ENCODE data around the gene SYK. TPM values are rescaled to one million over a fixed set of nuclear protein-coding genes. Genes with fewer than 3 reads are reported as not detected.

The SYK gene
- total RNA-seq, 1 experiment from 2014 or later = 9.0 TPM

GRCh38 chr9:90795871-90796317 is 5.7 kb upstream of the SYK start (continued):
- no peak for TF ChIP-seq EZH2phosphoT487 (IDR thresholded peaks at IDR 0.05; ENCODE audit: borderline replicate concordance)

- RAD21 ChIA-PET (ENCODE audit: low non-redundant PET in 1 of 2, low total read pairs in 2 of 2, uncharacterized antibody in 2 of 2, unreplicated experiment in 2 of 2) = no interaction called here
These were observed 2.3 kb upstream of the SYK start for GRCh38 chr9:90799271-90799852.

More at GRCh38 chr9:90799271-90799852, 2.3 kb upstream of the SYK start:
- intact Hi-C loops (cut with micrococcal nuclease) = no loop called here
- no peak overlapping the region for H2AFZ ChIP-seq (ENCODE audit: low read depth, low read length, poor library complexity, severe bottlenecking)
- no peak for ATAC-seq
- TF ChIP-seq POLR2AphosphoS5 (IDR thresholded peaks at IDR 0.05; ENCODE audit: low read depth, low read length) = no peak
- no peak for TF ChIP-seq SIN3A (IDR thresholded peaks at IDR 0.05; ENCODE audit: low read depth)
- TF ChIP-seq RAD21 (IDR thresholded peaks at IDR 0.05; ENCODE audit: low read depth) = no peak
- no peak for TF ChIP-seq TCF7L2 (IDR thresholded peaks at IDR 0.05; ENCODE audit: borderline replicate concordance, extremely low read depth, insufficient read depth, insufficient read length)
- TF ChIP-seq YY1 (IDR thresholded peaks at IDR 0.05; ENCODE audit: extremely low read depth, insufficient replicate concordance, low read depth, low read length) = no peak
- TF ChIP-seq EZH2 (IDR thresholded peaks at IDR 0.05) = no peak
- no peak for TF ChIP-seq CEBPB (IDR thresholded peaks at IDR 0.05; ENCODE audit: low read depth)
- TF ChIP-seq FOSL1 (IDR thresholded peaks at IDR 0.05; ENCODE audit: low read depth) = no peak
- TF ChIP-seq ZFX (IDR thresholded peaks at IDR 0.05) = no peak
- TF ChIP-seq ZBTB33 (IDR thresholded peaks at IDR 0.05; ENCODE audit: extremely low read depth, insufficient replicate concordance, low read length) = no peak
- TF ChIP-seq POLR2A (IDR thresholded peaks at IDR 0.05; ENCODE audit: borderline replicate concordance, extremely low read depth, insufficient read depth, insufficient read length) = no peak
- no peak for TF ChIP-seq MAX (IDR thresholded peaks at IDR 0.05)
- no peak for TF ChIP-seq ELF1 (IDR thresholded peaks at IDR 0.05; ENCODE audit: borderline replicate concordance, low read depth)
- TF ChIP-seq JUND (IDR thresholded peaks at IDR 0.05) = no peak
- no peaks in the 10 kb centered on the region for H4K20me1 ChIP-seq (ENCODE audit: insufficient read depth)
- H3K4me3 ChIP-seq (replicated peaks in 1 of 2; ENCODE audit: low read depth in 1 of 2, low read length in 2 of 2) = no peak overlapping the region
- no peak overlapping the region for H3K4me2 ChIP-seq (ENCODE audit: low read length)
- 0 out of 2 replicates have a peak, but pooled peaks cover 7% of the 10 kb centered on the region for H3K27me3 ChIP-seq (ENCODE audit: insufficient read depth, low read length)
- no peak overlapping the region for H3K27ac ChIP-seq (ENCODE audit: low read depth, low read length)
- H3K9me3 ChIP-seq (ENCODE audit: control insufficient read depth in 1 of 2, insufficient read depth in 1 of 2, low read depth in 1 of 2, low read length in 2 of 2) = no peaks in the 10 kb centered on the region
- no peaks in the 10 kb centered on the region for H3K79me2 ChIP-seq (ENCODE audit: insufficient read depth, low read length)
- no TSS peak for BruUV-seq (replicated peaks)
- H3K9me2 ChIP-seq (ENCODE audit: insufficient read depth) = no peaks in the 10 kb centered on the region
- POLR2A ChIA-PET = no interaction called here
- peaks cover 3 to 16% of the 10 kb centered on the region in 2 experiments; a peak in 3 of 4 replicates for H3K4me1 ChIP-seq (ENCODE audit: control insufficient read depth in 1 of 2, insufficient read depth in 2 of 2, low read length in 2 of 2)
- H3K36me3 ChIP-seq (ENCODE audit: control insufficient read depth in 1 of 2, insufficient read depth in 2 of 2, low read length in 2 of 2) = no peaks in the 10 kb centered on the region
- CTCF ChIA-PET = no interaction called here
- no peak overlapping the region for H3K9ac ChIP-seq (ENCODE audit: low read length)
- DNase-seq (ENCODE audit: low read depth, low spot score) = no peak

Data from HCT116 (cell line).